Lung (tissue), 12 donors: ENCODE data around the gene UGT1A4. TPM values are rescaled to one million over a fixed set of nuclear protein-coding genes. Genes with fewer than 3 reads are reported as not detected.

ENCODE experiments used
- ATAC-seq: fragments of 200-7000 bp; cut with Tn5 transposase; one replicate; pipeline ENCODE4 v1.9.1; 2020; ENCODE audit warnings: moderate number of reproducible peaks; ENCODE audit not compliant: insufficient read depth, low FRiP score
- DNase-seq, 3 donors: peaks; one replicate each; pipeline ENCODE4 v3.0.0-alpha.2; 2013 to 2017
- H3K27ac ChIP-seq, 2 donors: one replicate each; pipeline ENCODE4 v1.5.1; 2013; ENCODE audit warnings: mild to moderate bottlenecking in 2 of 2, moderate library complexity in 2 of 2, control low read depth in 1 of 2, inconsistent platforms in 1 of 2, low read depth in 1 of 2, low read length in 1 of 2
- H3K27me3 ChIP-seq, 3 donors: one replicate each; pipeline ENCODE4 v1.5.1; 2013; ENCODE audit warnings: low read length in 2 of 3; ENCODE audit not compliant: control insufficient read depth in 3 of 3, insufficient read depth in 3 of 3
- H3K36me3 ChIP-seq, 4 donors: one replicate each; pipeline ENCODE4 v1.5.1; 2013; ENCODE audit warnings: low read length in 4 of 4, mild to moderate bottlenecking in 1 of 4, moderate library complexity in 1 of 4; ENCODE audit not compliant: control insufficient read depth in 4 of 4, insufficient read depth in 4 of 4
- H3K4me1 ChIP-seq, 5 donors: one replicate each; pipeline ENCODE4 v1.5.1; 2013; ENCODE audit warnings: low read length in 5 of 5, mild to moderate bottlenecking in 2 of 5, moderate library complexity in 1 of 5; ENCODE audit not compliant: control insufficient read depth in 5 of 5, insufficient read depth in 5 of 5
- H3K4me3 ChIP-seq: one replicate; pipeline ENCODE4 v1.5.1; 2013; ENCODE audit warnings: mild to moderate bottlenecking, control low read depth, moderate library complexity
- H3K9ac ChIP-seq, 2 donors: one replicate each; pipeline ENCODE4 v1.5.1; 2013; ENCODE audit warnings: low read length in 2 of 2, control low read depth in 1 of 2; ENCODE audit not compliant: insufficient read depth in 1 of 2
- H3K9me3 ChIP-seq, 4 donors: one replicate each; pipeline ENCODE4 v1.5.1; 2013; ENCODE audit warnings: low read length in 3 of 4, mild to moderate bottlenecking in 1 of 4, moderate library complexity in 1 of 4; ENCODE audit not compliant: control insufficient read depth in 4 of 4, insufficient read depth in 3 of 4
- WGBS, 2 donors: extraction: QIAGEN DNeasy Blood & Tissue Kit; methylation state at CpG; one replicate each; pipeline ENCODE4 v1.1.7; 2013; 5-methylcytosine and 5-hydroxymethylcytosine counted together
- polyA plus RNA-seq, 2 donors: library from polyadenylated mRNA; stranded (reverse); fragments of 200-250 nt; gene quantifications; one replicate each; pipeline ENCODE4 v1.2.1, GENCODE V29; 2013
- total RNA-seq, 2 donors: library from RNA; depleted of rRNA in 1 of 2; stranded (reverse); fragments of >200 nt in 1 of 2; gene quantifications; one replicate each; pipeline ENCODE4 v1.2.1, GENCODE V29; 2014 to 2021
- TF ChIP-seq, protein P1 (sequence below): IDR thresholded peaks from 2 replicates; pipeline ENCODE4 v1.5.1; 2012; ENCODE audit warnings: mild to moderate bottlenecking; ENCODE audit errors: control extremely low read depth, extremely low read depth
- donor health status: control.
- donor health status: control.
- donor health status: Bipolar disorder and iron deficiency.
- donor health status: healthy.
- donor health status: DM: yes; HTN: yes; CAD: no.

The UGT1A4 gene
- total and polyA plus RNA-seq, 4 donors, result 0.02 to 0.55 (median 0.21) TPM; not detected in 1

GRCh38 chr2:233821709-233822100 lies 103.2 kb downstream of the UGT1A4 start:
- no peaks in the 10 kb centered on the region for H3K27me3 ChIP-seq
- peaks cover 0 to 2% (median 0%) of the 10 kb centered on the region in 4 donors for H3K9me3 ChIP-seq
- no peak for DNase-seq
- no peak overlapping the region for H3K9ac ChIP-seq
- H3K4me1 ChIP-seq, result no peaks in the 10 kb centered on the region
- TF ChIP-seq, protein P1, sequence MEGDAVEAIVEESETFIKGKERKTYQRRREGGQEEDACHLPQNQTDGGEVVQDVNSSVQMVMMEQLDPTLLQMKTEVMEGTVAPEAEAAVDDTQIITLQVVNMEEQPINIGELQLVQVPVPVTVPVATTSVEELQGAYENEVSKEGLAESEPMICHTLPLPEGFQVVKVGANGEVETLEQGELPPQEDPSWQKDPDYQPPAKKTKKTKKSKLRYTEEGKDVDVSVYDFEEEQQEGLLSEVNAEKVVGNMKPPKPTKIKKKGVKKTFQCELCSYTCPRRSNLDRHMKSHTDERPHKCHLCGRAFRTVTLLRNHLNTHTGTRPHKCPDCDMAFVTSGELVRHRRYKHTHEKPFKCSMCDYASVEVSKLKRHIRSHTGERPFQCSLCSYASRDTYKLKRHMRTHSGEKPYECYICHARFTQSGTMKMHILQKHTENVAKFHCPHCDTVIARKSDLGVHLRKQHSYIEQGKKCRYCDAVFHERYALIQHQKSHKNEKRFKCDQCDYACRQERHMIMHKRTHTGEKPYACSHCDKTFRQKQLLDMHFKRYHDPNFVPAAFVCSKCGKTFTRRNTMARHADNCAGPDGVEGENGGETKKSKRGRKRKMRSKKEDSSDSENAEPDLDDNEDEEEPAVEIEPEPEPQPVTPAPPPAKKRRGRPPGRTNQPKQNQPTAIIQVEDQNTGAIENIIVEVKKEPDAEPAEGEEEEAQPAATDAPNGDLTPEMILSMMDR, result no peak
- H3K27ac ChIP-seq, result no peak overlapping the region
- H3K4me3 ChIP-seq, result no peak overlapping the region
- no peak for ATAC-seq
- WGBS, 2 donors, result 92 to 95% methylated on average over 8 of the region's 8 CpGs
- H3K36me3 ChIP-seq, result no peaks in the 10 kb centered on the region

- Histone ChIP-seq H3K4me1 (no peaks in the 10 kb centered on the region), H3K9me3 (peaks cover 0 to 2% (median 0%) of the 10 kb centered on the region in 4 donors), H3K27me3 (no peaks in the 10 kb centered on the region), H3K4me3 (no peak overlapping the region), H3K27ac (no peak overlapping the region), H3K9ac (no peak overlapping the region), H3K36me3 (no peaks in the 10 kb centered on the region)
- TF ChIP-seq, protein P1, result no peak
- DNase-seq, result peak in 1 of 3 donors; percentile 1
- ATAC-seq, result no peak
- WGBS, 2 donors, result 89 to 91% methylated on average over 21 of the region's 21 CpGs
Observed at GRCh38 chr2:233822101-233822771, 103.7 kb downstream of the UGT1A4 start.

Other genes starting within 250 kb of the UGT1A4 start
- 10 to 100 TPM; 47.0 to 80.4 TPM for gene USP40, start 152.0 kb upstream of the UGT1A4 start, total RNA-seq
- 10 to 100 TPM; 16.7 to 24.3 TPM for gene USP40, start 152.0 kb upstream of the UGT1A4 start, polyA plus RNA-seq
- gene UGT1A8, start 101.1 kb upstream of the UGT1A4 start, total RNA-seq, result under 1 TPM in 1 of 2 donors, not detected in 1; 0.26 TPM
- gene UGT1A8, start 101.1 kb upstream of the UGT1A4 start, polyA plus RNA-seq, result not detected
- not detected for gene UGT1A10, start 82.3 kb upstream of the UGT1A4 start, total RNA-seq
- under 1 TPM; 0.03 to 0.14 TPM for gene UGT1A10, start 82.3 kb upstream of the UGT1A4 start, polyA plus RNA-seq
- not detected for gene UGT1A9, start 46.8 kb upstream of the UGT1A4 start, total RNA-seq
- not detected for gene UGT1A9, start 46.8 kb upstream of the UGT1A4 start, polyA plus RNA-seq
- gene UGT1A7, start 36.8 kb upstream of the UGT1A4 start, total RNA-seq, result not detected
- gene UGT1A7, start 36.8 kb upstream of the UGT1A4 start, polyA plus RNA-seq, result under 1 TPM in 1 of 2 donors, not detected in 1; 0.45 TPM
- 1 to 10 TPM in 1 of 2 donors, under 1 TPM in 1; 0.63 to 2.3 TPM for gene UGT1A6, start 25.8 kb upstream of the UGT1A4 start, total RNA-seq
- gene UGT1A6, start 25.8 kb upstream of the UGT1A4 start, polyA plus RNA-seq, result 1 to 10 TPM in 1 of 2 donors, under 1 TPM in 1; 0.96 to 1.9 TPM
- gene UGT1A5, start 5.8 kb upstream of the UGT1A4 start, total RNA-seq, result under 1 TPM in 1 of 2 donors, not detected in 1; 0.34 TPM
- gene UGT1A5, start 5.8 kb upstream of the UGT1A4 start, polyA plus RNA-seq, result not detected
- not detected for gene UGT1A3, start 10.3 kb downstream of the UGT1A4 start, total RNA-seq
- not detected for gene UGT1A3, start 10.3 kb downstream of the UGT1A4 start, polyA plus RNA-seq
- gene UGT1A1, start 41.5 kb downstream of the UGT1A4 start, total RNA-seq, result under 1 TPM in 1 of 2 donors, not detected in 1; 0.49 TPM
- gene UGT1A1, start 41.5 kb downstream of the UGT1A4 start, polyA plus RNA-seq, result under 1 TPM; 0.01 to 0.04 TPM
- gene MROH2A, start 59.6 kb downstream of the UGT1A4 start, total RNA-seq, result under 1 TPM in 1 of 2 donors, not detected in 1; 0.80 TPM
- gene MROH2A, start 59.6 kb downstream of the UGT1A4 start, polyA plus RNA-seq, result not detected
- gene HJURP, start 135.8 kb downstream of the UGT1A4 start, total RNA-seq, result 1 to 10 TPM; 2.0 to 4.1 TPM
- gene HJURP, start 135.8 kb downstream of the UGT1A4 start, polyA plus RNA-seq, result 1 to 10 TPM in 1 of 2 donors, under 1 TPM in 1; 0.84 to 1.9 TPM
- under 1 TPM in 1 of 2 donors, not detected in 1; 0.03 TPM for gene TRPM8, start 198.6 kb downstream of the UGT1A4 start, total RNA-seq
- gene TRPM8, start 198.6 kb downstream of the UGT1A4 start, polyA plus RNA-seq, result under 1 TPM in 1 of 2 donors, not detected in 1; 0.14 TPM